Measurements from ENCODE around the gene ZNF284. TPM values are rescaled to one million over a fixed set of nuclear protein-coding genes. Genes with fewer than 3 reads are reported as not detected.
"Not testable (repeated sequence)": the region's sequence is repeated elsewhere in the genome, so short reads cannot be mapped to it uniquely, and the experiment has no call there.

Gene ZNF284
- total RNA-seq, 2 experiments from 2014 or later: 1.7 to 1.9 TPM

- H3K27ac Mint-ChIP-seq: peak overlapping the region; percentile 96
- DNase-seq (peak; percentile 4), ATAC-seq (no peak)
- H3K4me1 Mint-ChIP-seq (ENCODE audit: low read depth): peaks cover 12% of the 10 kb centered on the region
- peaks cover 44% of the 10 kb centered on the region for H3K36me3 Mint-ChIP-seq (ENCODE audit: low read depth)
- H3K4me3 Mint-ChIP-seq: peak overlapping the region; percentile 100
- H3K27me3 Mint-ChIP-seq: no peaks in the 10 kb centered on the region
- no peak for TF ChIP-seq CTCF (IDR thresholded peaks at IDR 0.05)
- POLR2A ChIA-PET: interaction anchor here (0.7 to 1.3 kb wide), 4 partner anchors 53 to 1499 kb away, joined by 3 to 6 read pairs (median 4); no protein-coding TSS in a partner anchor
- peaks cover 14% of the 10 kb centered on the region for H3K9me3 Mint-ChIP-seq
- CTCF ChIA-PET: interaction anchor here (0.7 to 1.2 kb wide), 3 partner anchors 19 to 576 kb away, joined by 3 to 5 read pairs (median 3); partner anchors contain the start of genes ZNF224 and ZNF234
- intact Hi-C loops (cut with micrococcal nuclease): no loop called here
Observed at GRCh38 chr19:44113784-44114390, 41.9 kb downstream of the ZNF284 start.

GRCh38 chr19:44121162-44121561 is 49.2 kb downstream of the ZNF284 start:
- H3K27me3 Mint-ChIP-seq; CTCF ChIA-PET; POLR2A ChIA-PET; H3K27ac Mint-ChIP-seq; H3K4me1 Mint-ChIP-seq (ENCODE audit: low read depth); ATAC-seq; DNase-seq; intact Hi-C loops (cut with micrococcal nuclease); H3K4me3 Mint-ChIP-seq: not testable (repeated sequence)
- H3K36me3 Mint-ChIP-seq (ENCODE audit: low read depth): peaks cover 84% of the 10 kb centered on the region
- peaks cover 41% of the 10 kb centered on the region for H3K9me3 Mint-ChIP-seq

- ChIA-PET POLR2A (interaction anchor here (1.1 to 2.1 kb wide), 2 partner anchors 10 to 17 kb away, joined by 3 to 6 read pairs; no protein-coding TSS in a partner anchor), CTCF (no interaction called here)
- Mint-ChIP-seq H3K36me3 (ENCODE audit: low read depth) (peaks cover 40% of the 10 kb centered on the region), H3K4me3 (no peak overlapping the region), H3K4me1 (ENCODE audit: low read depth) (no peaks in the 10 kb centered on the region), H3K27me3 (no peaks in the 10 kb centered on the region), H3K27ac (no peak overlapping the region), H3K9me3 (peaks cover 34% of the 10 kb centered on the region)
- DNase-seq (no peak), ATAC-seq (no peak)
- intact Hi-C loops (cut with micrococcal nuclease): no loop called here
- TF ChIP-seq CTCF (IDR thresholded peaks at IDR 0.05): no peak
Observed at GRCh38 chr19:44131955-44132354, 60.0 kb downstream of the ZNF284 start.

Other genes starting within 250 kb of the ZNF284 start
- 1 to 10 TPM; 6.6 to 7.2 TPM for gene ZNF283, start 244.8 kb upstream of the ZNF284 start, total RNA-seq
- gene ZNF404, start 188.2 kb upstream of the ZNF284 start, total RNA-seq: 1 to 10 TPM; 2.1 to 2.7 TPM
- 1 to 10 TPM; 7.9 to 8.8 TPM for gene ZNF45, start 136.9 kb upstream of the ZNF284 start, total RNA-seq
- gene ZNF221, start 120.9 kb upstream of the ZNF284 start, total RNA-seq: 1 to 10 TPM; 1.0 to 1.6 TPM
- gene ZNF155, start 88.0 kb upstream of the ZNF284 start, total RNA-seq: 1 to 10 TPM; 2.6 to 2.9 TPM
- gene ZNF230, start 69.2 kb upstream of the ZNF284 start, total RNA-seq: 1 to 10 TPM; 3.4 to 5.6 TPM
- gene ZNF222, start 46.8 kb upstream of the ZNF284 start, total RNA-seq: 1 to 10 TPM; 1.5 to 2.3 TPM
- 1 to 10 TPM in 1 of 2 experiments, under 1 TPM in 1; 0.67 to 2.2 TPM for gene ZNF223, start 20.1 kb upstream of the ZNF284 start, total RNA-seq
- 10 to 100 TPM; 13.3 to 14.0 TPM for gene ZNF224, start 22.2 kb downstream of the ZNF284 start, total RNA-seq
- 1 to 10 TPM; 3.0 to 4.4 TPM for gene ZNF225, start 41.2 kb downstream of the ZNF284 start, total RNA-seq
- gene ZNF234, start 69.4 kb downstream of the ZNF284 start, total RNA-seq: 1 to 10 TPM; 7.2 to 7.4 TPM
- gene ZNF226, start 92.9 kb downstream of the ZNF284 start, total RNA-seq: 1 to 10 TPM; 5.9 to 6.7 TPM
- 10 to 100 TPM; 17.7 to 18.5 TPM for gene ZNF227, start 140.4 kb downstream of the ZNF284 start, total RNA-seq
- gene ZNF233, start 187.7 kb downstream of the ZNF284 start, total RNA-seq: under 1 TPM; 0.20 to 0.43 TPM
- gene ZNF235, start 232.9 kb downstream of the ZNF284 start, total RNA-seq: 1 to 10 TPM; 2.7 to 3.6 TPM